IMR-90 (cell line): ENCODE results near the gene SLC4A7. TPM values are rescaled to one million over a fixed set of nuclear protein-coding genes. Genes with fewer than 3 reads are reported as not detected.

Source experiments
- ATAC-seq: fragments of 200-7000 bp; cut with Tn5 transposase; 2 replicates; pipeline ENCODE4 v1.9.1; 2020; ENCODE audit warnings: low read depth, mild to moderate bottlenecking, moderate library complexity
- BruUV-seq: library from RNA; stranded (reverse); fragments of 400-500 nt; replicated peaks from 2 replicates; lab custom pipeline; 2021; lab: Mats Ljungman, UMichigan
- CTCF ChIA-PET: fragments of 300-600 bp; formaldehyde crosslinking; extraction: SDS; loops from one replicate; lab custom pipeline; 2021; ENCODE audit warnings: antibody characterized with exemption; lab: Yijun Ruan, JAX
- POLR2A ChIA-PET: fragments of 300-600 bp; sonication (Branson Sonifier 250); formaldehyde crosslinking; loops from one replicate; lab custom pipeline; 2022; ENCODE audit warnings: antibody characterized with exemption; ENCODE audit not compliant: unreplicated experiment; lab: Charles Lee
- DNase-seq: peaks from one replicate; pipeline ENCODE4 v3.0.0; 2013
- H2AFZ ChIP-seq: replicated peaks from 2 replicates; pipeline ENCODE3; 2013; ENCODE audit warnings: low read length, mild to moderate bottlenecking; ENCODE audit not compliant: poor library complexity
- H2AK5ac ChIP-seq: 2 replicates; pipeline ENCODE4 v1.6.1; 2013; ENCODE audit warnings: low read depth, low read length, inconsistent platforms
- H2AK9ac ChIP-seq: replicated peaks from 2 replicates; pipeline ENCODE3; 2013; ENCODE audit warnings: mild to moderate bottlenecking, low read depth, low read length, moderate library complexity; ENCODE audit not compliant: poor library complexity
- H2BK120ac ChIP-seq: 2 replicates; pipeline ENCODE4 v1.6.1; 2013; ENCODE audit warnings: low read depth, low read length, inconsistent platforms
- H2BK15ac ChIP-seq: 3 replicates; pipeline ENCODE4 v1.6.1; 2013; ENCODE audit warnings: low read depth, low read length, inconsistent platforms
- H2BK20ac ChIP-seq: 2 replicates; pipeline ENCODE4 v1.6.1; 2013; ENCODE audit warnings: low read depth, mild to moderate bottlenecking, inconsistent platforms, low read length, moderate library complexity
- H2BK5ac ChIP-seq: 2 replicates; pipeline ENCODE4 v1.6.1; 2013; ENCODE audit warnings: mild to moderate bottlenecking, low read depth, low read length, inconsistent platforms; ENCODE audit not compliant: poor library complexity, severe bottlenecking
- H3K14ac ChIP-seq: replicated peaks from 2 replicates; pipeline ENCODE4 v1.6.1; 2013; ENCODE audit warnings: low read depth, low read length, inconsistent platforms
- H3K18ac ChIP-seq: 2 replicates; pipeline ENCODE4 v1.6.1; 2013; ENCODE audit warnings: low read depth, low read length, control low read depth
- H3K23ac ChIP-seq: 2 replicates; pipeline ENCODE4 v1.6.1; 2013; ENCODE audit warnings: low read depth, low read length, inconsistent platforms
- H3K27ac ChIP-seq: 2 replicates; pipeline ENCODE4 v1.5.1; 2013; ENCODE audit warnings: mild to moderate bottlenecking, control low read depth, low read length; ENCODE audit not compliant: insufficient read depth
- H3K27me3 ChIP-seq: 2 replicates; pipeline ENCODE4 v1.6.1; 2013; ENCODE audit warnings: low read length; ENCODE audit not compliant: control insufficient read depth, insufficient read depth
- H3K36me3 ChIP-seq: 2 replicates; pipeline ENCODE4 v1.6.1; 2013; ENCODE audit warnings: low read length, mixed read lengths; ENCODE audit not compliant: control insufficient read depth, insufficient read depth
- H3K4ac ChIP-seq: 2 replicates; pipeline ENCODE4 v1.6.1; 2013; ENCODE audit warnings: low read depth, low read length, inconsistent platforms
- H3K4me1 ChIP-seq: 2 replicates; pipeline ENCODE4 v1.6.1; 2013; ENCODE audit warnings: low read length, mixed read lengths; ENCODE audit not compliant: control insufficient read depth, insufficient read depth
- H3K4me2 ChIP-seq: 2 replicates; pipeline ENCODE4 v1.6.1; 2013; ENCODE audit warnings: low read depth, mild to moderate bottlenecking, control low read depth, low read length, moderate library complexity
- H3K4me3 ChIP-seq: 2 replicates; pipeline ENCODE4 v1.5.1; 2013; ENCODE audit warnings: low read depth, mild to moderate bottlenecking, control low read depth, low read length, moderate library complexity; ENCODE audit not compliant: insufficient read depth
- H3K56ac ChIP-seq: 2 replicates; pipeline ENCODE4 v1.6.1; 2013; ENCODE audit warnings: low read length, inconsistent platforms; ENCODE audit not compliant: insufficient read depth; ENCODE audit errors: extremely low read depth
- H3K79me1 ChIP-seq, 2 experiments: 2 replicates each; pipeline ENCODE4 v1.6.1; 2013; ENCODE audit warnings: low read length in 2 of 2, inconsistent platforms in 1 of 2, low read depth in 1 of 2
- H3K9ac ChIP-seq: 2 replicates; pipeline ENCODE4 v1.6.1; 2013; ENCODE audit warnings: low read depth, low read length, control low read depth
- H3K9me1 ChIP-seq: 2 replicates; pipeline ENCODE4 v1.6.1; 2013; ENCODE audit warnings: low read length, inconsistent platforms; ENCODE audit not compliant: insufficient read depth
- H3K9me3 ChIP-seq: 2 replicates; pipeline ENCODE4 v1.6.1; 2013; ENCODE audit warnings: low read length; ENCODE audit not compliant: control insufficient read depth, insufficient read depth
- H4K20me1 ChIP-seq: 2 replicates; pipeline ENCODE4 v1.6.1; 2013; ENCODE audit warnings: low read length, inconsistent platforms; ENCODE audit not compliant: insufficient read depth
- H4K5ac ChIP-seq: 2 replicates; pipeline ENCODE4 v1.6.1; 2013; ENCODE audit warnings: mild to moderate bottlenecking, low read depth, low read length, control low read depth
- H4K8ac ChIP-seq, 2 experiments: 2 replicates each; pipeline ENCODE4 v1.6.1; 2013; ENCODE audit warnings: low read depth in 2 of 2, low read length in 2 of 2, control low read depth in 1 of 2, inconsistent platforms in 1 of 2
- H4K91ac ChIP-seq: 2 replicates; pipeline ENCODE4 v1.6.1; 2013; ENCODE audit warnings: low read depth, low read length, inconsistent platforms; ENCODE audit not compliant: insufficient read depth
- BHLHE40 ChIP-seq: fragments of 150-350 bp; IDR thresholded peaks from 2 replicates; pipeline ENCODE4 v1.6.1; 2016; ENCODE audit warnings: mild to moderate bottlenecking, low read depth, low read length
- CEBPB ChIP-seq: IDR thresholded peaks from 2 replicates; pipeline ENCODE4 v1.6.1; 2012; ENCODE audit warnings: low read depth, low read length, improper control_type of control experiment
- CHD1 ChIP-seq: IDR thresholded peaks from 2 replicates; pipeline ENCODE4 v1.6.1; 2012; ENCODE audit warnings: low read depth, low read length, improper control_type of control experiment
- FOS ChIP-seq: fragments of 150-350 bp; IDR thresholded peaks from 2 replicates; pipeline ENCODE4 v1.6.1; 2016; ENCODE audit warnings: low read depth, low read length
- MAFK ChIP-seq: IDR thresholded peaks from 2 replicates; pipeline ENCODE4 v1.6.1; 2012; ENCODE audit warnings: low read depth, low read length, improper control_type of control experiment
- MAZ ChIP-seq: IDR thresholded peaks from 2 replicates; pipeline ENCODE4 v1.6.1; 2012; ENCODE audit warnings: low read depth, mild to moderate bottlenecking, low read length, improper control_type of control experiment, moderate library complexity, borderline replicate concordance
- MXI1 ChIP-seq: IDR thresholded peaks from 2 replicates; pipeline ENCODE4 v1.6.1; 2012; ENCODE audit warnings: low read depth, mild to moderate bottlenecking, low read length, moderate library complexity, borderline replicate concordance
- NFE2L2 ChIP-seq: fragments of 150-350 bp; IDR thresholded peaks from 2 replicates; pipeline ENCODE4 v1.6.1; 2016; ENCODE audit warnings: low read depth, mild to moderate bottlenecking, low read length
- POLR2A ChIP-seq: IDR thresholded peaks from 2 replicates; pipeline ENCODE4 v1.6.1; 2012; ENCODE audit warnings: mild to moderate bottlenecking, low read depth, low read length
- RAD21 ChIP-seq: IDR thresholded peaks from 2 replicates; pipeline ENCODE4 v1.6.1; 2012; ENCODE audit warnings: low read length, improper control_type of control experiment
- RCOR1 ChIP-seq: IDR thresholded peaks from 2 replicates; pipeline ENCODE4 v1.6.1; 2012; ENCODE audit warnings: mild to moderate bottlenecking, low read length, improper control_type of control experiment; ENCODE audit not compliant: insufficient replicate concordance
- RFX5 ChIP-seq: IDR thresholded peaks from 2 replicates; pipeline ENCODE4 v1.8.0; 2012; ENCODE audit warnings: low read depth, mild to moderate bottlenecking, low read length, moderate library complexity
- SMC3 ChIP-seq: fragments of 150-350 bp; IDR thresholded peaks from 2 replicates; pipeline ENCODE4 v1.6.1; 2016; ENCODE audit warnings: low read depth, mild to moderate bottlenecking, antibody characterized with exemption, low read length, moderate library complexity
- WGBS, 2 experiments: methylation state at CpG; one replicate each; pipeline versions ENCODE4 v1.1.5 to v1.1.7; 2013; ENCODE audit warnings: missing lambda C conversion rate in 2 of 2; ENCODE audit not compliant: insufficient read length in 1 of 2; ENCODE audit errors: extremely low coverage in 2 of 2; 5-methylcytosine and 5-hydroxymethylcytosine counted together
- dilution Hi-C: fragments of 300-500 bp; cut with HindIII; formaldehyde crosslinking; loops from one replicate; pipeline ENCODE4 v1.14.3; 2018; ENCODE audit warnings: low sequenced_read_pairs; ENCODE audit not compliant: unreplicated experiment
- in situ Hi-C: fragments of 300-500 bp; cut with MboI; formaldehyde crosslinking; loops from 3 replicates; pipeline ENCODE4 v1.14.3; 2019; ENCODE audit warnings: low sequenced_read_pairs, inconsistent platforms, mixed read lengths
- intact Hi-C: fragments of 100-400 bp; cut with micrococcal nuclease; formaldehyde crosslinking; loops from 2 replicates; pipeline ENCODE4 v1.10.0; 2022
- polyA plus RNA-seq, 3 experiments: library from polyadenylated mRNA; depleted of rRNA; stranded (reverse); fragments of >200 nt; gene quantifications; 2 replicates each; pipeline ENCODE4 v1.2.3, GENCODE V29; 2012; ENCODE audit warnings: low replicate concordance in 1 of 3
- total RNA-seq: library from RNA; depleted of rRNA; stranded (reverse); fragments of >200 nt; gene quantifications from 2 replicates; pipeline ENCODE4 v1.2.3, GENCODE V29; 2012
- TF ChIP-seq, protein P1 (sequence below): fragments of 150-350 bp; IDR thresholded peaks from 2 replicates; pipeline ENCODE4 v1.6.1; 2016; ENCODE audit warnings: low read depth, mild to moderate bottlenecking, low read length, moderate library complexity, borderline replicate concordance
- TF ChIP-seq, protein P2 (sequence below): fragments of 150-350 bp; IDR thresholded peaks from 2 replicates; pipeline ENCODE4 v1.6.1; 2017; ENCODE audit warnings: mild to moderate bottlenecking, antibody characterized with exemption, low read length, low read depth
- TF ChIP-seq, protein P3 (sequence below): conservative IDR thresholded peaks from 2 replicates; pipeline ENCODE4 v1.5.1; 2012; ENCODE audit warnings: mild to moderate bottlenecking, low read depth, low read length, improper control_type of control experiment

The SLC4A7 gene
- total and polyA plus RNA-seq, 2 of the 4 experiments (the other 2 are of a cell fraction): 17.7 to 50.4 TPM

DNA sequence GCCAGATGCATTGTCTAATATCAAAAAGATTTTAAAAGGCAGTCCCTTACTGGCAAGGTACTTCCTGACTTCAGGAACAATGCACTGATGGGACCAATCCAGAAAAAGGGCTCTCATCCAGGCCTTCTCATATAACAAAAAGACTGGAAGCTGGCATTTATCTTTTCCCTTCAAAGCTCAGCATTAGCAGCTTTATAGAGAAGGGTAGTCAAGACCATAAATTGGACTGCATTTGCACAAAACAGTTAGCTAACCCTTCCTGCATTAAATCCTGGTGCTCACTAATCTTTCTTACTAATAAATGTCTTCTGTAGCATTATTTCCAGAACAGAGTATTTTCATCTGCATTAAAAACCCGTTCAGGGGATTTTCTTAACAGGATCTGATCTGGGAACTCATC, 69.0 kb downstream of the SLC4A7 start:
- WGBS, 2 experiments: no CpG with 5 or more reads among the region's 1 CpG
- Histone ChIP-seq H3K56ac (no peak overlapping the region), H2AK5ac (no peak overlapping the region), H3K4me2 (no peak overlapping the region), H3K4me3 (no peak overlapping the region), H2AFZ (no peak overlapping the region), H3K4me1 (no peaks in the 10 kb centered on the region), H3K9me1 (no peaks in the 10 kb centered on the region), H3K79me1 (peaks cover 13 to 21% of the 10 kb centered on the region in 2 experiments; a peak in 3 of 4 replicates), H3K4ac (no peak overlapping the region), H3K9me3 (no peaks in the 10 kb centered on the region), H3K27me3 (no peaks in the 10 kb centered on the region), H3K18ac (no peak overlapping the region), H4K5ac (no peak overlapping the region), H3K27ac (no peak overlapping the region), H3K23ac (no peak overlapping the region), H2BK15ac (no peak overlapping the region), H3K36me3 (peaks cover 20% of the 10 kb centered on the region), H3K9ac (no peak overlapping the region), H4K91ac (no peak overlapping the region), H2BK5ac (no peak overlapping the region), H4K20me1 (no peaks in the 10 kb centered on the region; the same call in 1 of the 2 replicates), H3K14ac (no peak overlapping the region), H2BK120ac (no peak overlapping the region), H2AK9ac (no peak overlapping the region), H4K8ac (no peak overlapping the region), H2BK20ac (no peak overlapping the region)
- no TSS peak for BruUV-seq
- DNase-seq (no peak), ATAC-seq (no peak)
- in situ Hi-C loops (no loop called here), dilution Hi-C loops (no loop called here), intact Hi-C loops (no loop called here)
- POLR2A ChIA-PET: no interaction called here
- CTCF ChIA-PET: no interaction called here
- no peak for TF ChIP-seq MAFK
- TF ChIP-seq, protein P1, sequence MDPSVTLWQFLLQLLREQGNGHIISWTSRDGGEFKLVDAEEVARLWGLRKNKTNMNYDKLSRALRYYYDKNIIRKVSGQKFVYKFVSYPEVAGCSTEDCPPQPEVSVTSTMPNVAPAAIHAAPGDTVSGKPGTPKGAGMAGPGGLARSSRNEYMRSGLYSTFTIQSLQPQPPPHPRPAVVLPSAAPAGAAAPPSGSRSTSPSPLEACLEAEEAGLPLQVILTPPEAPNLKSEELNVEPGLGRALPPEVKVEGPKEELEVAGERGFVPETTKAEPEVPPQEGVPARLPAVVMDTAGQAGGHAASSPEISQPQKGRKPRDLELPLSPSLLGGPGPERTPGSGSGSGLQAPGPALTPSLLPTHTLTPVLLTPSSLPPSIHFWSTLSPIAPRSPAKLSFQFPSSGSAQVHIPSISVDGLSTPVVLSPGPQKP: no peak
- TF ChIP-seq MXI1: no peak
- TF ChIP-seq, protein P2, sequence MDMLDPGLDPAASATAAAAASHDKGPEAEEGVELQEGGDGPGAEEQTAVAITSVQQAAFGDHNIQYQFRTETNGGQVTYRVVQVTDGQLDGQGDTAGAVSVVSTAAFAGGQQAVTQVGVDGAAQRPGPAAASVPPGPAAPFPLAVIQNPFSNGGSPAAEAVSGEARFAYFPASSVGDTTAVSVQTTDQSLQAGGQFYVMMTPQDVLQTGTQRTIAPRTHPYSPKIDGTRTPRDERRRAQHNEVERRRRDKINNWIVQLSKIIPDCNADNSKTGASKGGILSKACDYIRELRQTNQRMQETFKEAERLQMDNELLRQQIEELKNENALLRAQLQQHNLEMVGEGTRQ: no peak
- TF ChIP-seq POLR2A: no peak
- TF ChIP-seq, protein P3, sequence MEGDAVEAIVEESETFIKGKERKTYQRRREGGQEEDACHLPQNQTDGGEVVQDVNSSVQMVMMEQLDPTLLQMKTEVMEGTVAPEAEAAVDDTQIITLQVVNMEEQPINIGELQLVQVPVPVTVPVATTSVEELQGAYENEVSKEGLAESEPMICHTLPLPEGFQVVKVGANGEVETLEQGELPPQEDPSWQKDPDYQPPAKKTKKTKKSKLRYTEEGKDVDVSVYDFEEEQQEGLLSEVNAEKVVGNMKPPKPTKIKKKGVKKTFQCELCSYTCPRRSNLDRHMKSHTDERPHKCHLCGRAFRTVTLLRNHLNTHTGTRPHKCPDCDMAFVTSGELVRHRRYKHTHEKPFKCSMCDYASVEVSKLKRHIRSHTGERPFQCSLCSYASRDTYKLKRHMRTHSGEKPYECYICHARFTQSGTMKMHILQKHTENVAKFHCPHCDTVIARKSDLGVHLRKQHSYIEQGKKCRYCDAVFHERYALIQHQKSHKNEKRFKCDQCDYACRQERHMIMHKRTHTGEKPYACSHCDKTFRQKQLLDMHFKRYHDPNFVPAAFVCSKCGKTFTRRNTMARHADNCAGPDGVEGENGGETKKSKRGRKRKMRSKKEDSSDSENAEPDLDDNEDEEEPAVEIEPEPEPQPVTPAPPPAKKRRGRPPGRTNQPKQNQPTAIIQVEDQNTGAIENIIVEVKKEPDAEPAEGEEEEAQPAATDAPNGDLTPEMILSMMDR: no peak
- no peak for TF ChIP-seq FOS
- TF ChIP-seq NFE2L2: no peak
- TF ChIP-seq RCOR1: no peak
- no peak for TF ChIP-seq BHLHE40
- no peak for TF ChIP-seq CHD1
- TF ChIP-seq CEBPB: no peak
- no peak for TF ChIP-seq SMC3
- TF ChIP-seq RAD21: no peak
- TF ChIP-seq MAZ: no peak
- no peak for TF ChIP-seq RFX5
